WTC11 (cell line): ENCODE measurements around the gene C19orf53. TPM values are rescaled to one million over a fixed set of nuclear protein-coding genes. Genes with fewer than 3 reads are reported as not detected.

Source experiments
- ATAC-seq: fragments of 200-7000 bp; cut with Tn5 transposase; 2 replicates; pipeline ENCODE4 v1.10.0; 2021; ENCODE audit warnings: mild to moderate bottlenecking, moderate library complexity
- CTCF ChIA-PET: fragments of 300-600 bp; sonication (Branson Sonifier 250); formaldehyde crosslinking; loops from one replicate; lab custom pipeline; 2021; ENCODE audit warnings: antibody characterized with exemption; lab: Charles Lee
- POLR2A ChIA-PET: fragments of 350-600 bp; sonication (Branson Sonifier 250); formaldehyde crosslinking; loops from one replicate; lab custom pipeline; 2021; ENCODE audit warnings: antibody characterized with exemption; lab: Charles Lee
- DNase-seq: peaks from one replicate; pipeline ENCODE4 v3.0.0; 2021; ENCODE audit warnings: low spot score
- H3K27ac Mint-ChIP-seq: 2 replicates; pipeline ENCODE4 v1.8.0; 2021; ENCODE audit warnings: mixed read lengths
- H3K27me3 Mint-ChIP-seq: 2 replicates; pipeline ENCODE4 v1.8.0; 2021; ENCODE audit warnings: low read depth, mild to moderate bottlenecking, moderate library complexity, mixed read lengths
- H3K36me3 Mint-ChIP-seq: 2 replicates; pipeline ENCODE4 v1.8.0; 2021; ENCODE audit warnings: mixed read lengths
- H3K4me1 Mint-ChIP-seq: 2 replicates; pipeline ENCODE4 v1.8.0; 2022; ENCODE audit warnings: mixed read lengths
- H3K4me3 Mint-ChIP-seq: 2 replicates; pipeline ENCODE4 v1.8.0; 2021; ENCODE audit warnings: mild to moderate bottlenecking, moderate library complexity, mixed read lengths
- H3K9me3 Mint-ChIP-seq: 2 replicates; pipeline ENCODE4 v1.8.0; 2021; ENCODE audit warnings: mixed read lengths
- ATF1 ChIP-seq: sonication (generic); formaldehyde crosslinking; IDR thresholded peaks from 2 replicates; pipeline ENCODE4 v1.8.1; 2023; ENCODE audit warnings: mild to moderate bottlenecking, moderate library complexity, missing genetic modification reagents
- ELF4 ChIP-seq: sonication (generic); formaldehyde crosslinking; IDR thresholded peaks from 2 replicates; pipeline ENCODE4 v1.8.1; 2022; ENCODE audit warnings: low read depth, mild to moderate bottlenecking, moderate library complexity, missing genetic modification reagents
- EMX1 ChIP-seq: fragments of 250-450 bp; sonication (Bioruptor Pico); IDR thresholded peaks from 2 replicates; pipeline ENCODE4 v1.8.0; 2021; ENCODE audit warnings: mild to moderate bottlenecking
- ESRRA ChIP-seq: sonication (generic); formaldehyde crosslinking; IDR thresholded peaks from 2 replicates; pipeline ENCODE4 v1.8.1; 2022; ENCODE audit warnings: mild to moderate bottlenecking, missing genetic modification reagents, borderline replicate concordance
- FOXP1 ChIP-seq: sonication (generic); formaldehyde crosslinking; IDR thresholded peaks from 2 replicates; pipeline ENCODE4 v1.8.0; 2022; ENCODE audit warnings: missing genetic modification reagents, mild to moderate bottlenecking, moderate library complexity, borderline replicate concordance
- GTF2I ChIP-seq: fragments of 250-450 bp; sonication (Bioruptor Pico); conservative IDR thresholded peaks from 2 replicates; pipeline ENCODE4 v1.4.0; 2021; ENCODE audit warnings: mild to moderate bottlenecking
- HMGA2 ChIP-seq: fragments of 250-450 bp; sonication (Bioruptor Pico); IDR thresholded peaks from 2 replicates; pipeline ENCODE4 v1.4.0; 2021; ENCODE audit warnings: mild to moderate bottlenecking, moderate library complexity
- NFYB ChIP-seq: sonication (generic); formaldehyde crosslinking; conservative IDR thresholded peaks from 2 replicates; pipeline ENCODE4 v1.8.0; 2022; ENCODE audit warnings: low read depth, missing genetic modification reagents
- RELA ChIP-seq: sonication (generic); formaldehyde crosslinking; IDR thresholded peaks from 2 replicates; pipeline ENCODE4 v1.8.1; 2022; ENCODE audit warnings: missing genetic modification reagents, mild to moderate bottlenecking, borderline replicate concordance
- TP53 ChIP-seq: sonication (generic); formaldehyde crosslinking; IDR thresholded peaks from 2 replicates; pipeline ENCODE4 v1.8.1; 2023; ENCODE audit warnings: mild to moderate bottlenecking, missing genetic modification reagents
- ZNF416 ChIP-seq: fragments of 250-450 bp; sonication (Bioruptor Pico); IDR thresholded peaks from 2 replicates; pipeline ENCODE4 v1.9.0; 2021; ENCODE audit warnings: mild to moderate bottlenecking, inconsistent platforms
- total RNA-seq: library from RNA; stranded (reverse); gene quantifications from 3 replicates; pipeline ENCODE4 v1.2.3, GENCODE V29; 2021
- TF ChIP-seq, protein P1 (sequence below): sonication (generic); formaldehyde crosslinking; IDR thresholded peaks from 2 replicates; pipeline ENCODE4 v1.8.1; 2023; ENCODE audit warnings: mild to moderate bottlenecking, missing genetic modification reagents, moderate library complexity
- TF ChIP-seq, protein P2 (sequence below): sonication (generic); formaldehyde crosslinking; conservative IDR thresholded peaks from 2 replicates; pipeline ENCODE4 v1.8.1; 2023; ENCODE audit warnings: mild to moderate bottlenecking, low read depth, missing genetic modification reagents, moderate library complexity
- TF ChIP-seq, protein P3 (sequence below): sonication (generic); formaldehyde crosslinking; IDR thresholded peaks from 2 replicates; pipeline ENCODE4 v1.8.0; 2022; ENCODE audit warnings: mild to moderate bottlenecking, missing genetic modification reagents
- TF ChIP-seq, protein P4 (sequence below): sonication (generic); formaldehyde crosslinking; IDR thresholded peaks from 2 replicates; pipeline ENCODE4 v1.8.0; 2022; ENCODE audit warnings: missing genetic modification reagents
- TF ChIP-seq, protein P5 (sequence below): sonication (generic); formaldehyde crosslinking; IDR thresholded peaks from 2 replicates; pipeline ENCODE4 v1.8.1; 2023; ENCODE audit warnings: mild to moderate bottlenecking, moderate library complexity, missing genetic modification reagents
- TF ChIP-seq, protein P6 (sequence below): sonication (generic); formaldehyde crosslinking; IDR thresholded peaks from 2 replicates; pipeline ENCODE4 v1.8.1; 2022; ENCODE audit warnings: missing genetic modification reagents, borderline replicate concordance

The C19orf53 gene
- total RNA-seq, 1 experiment from 2014 or later: 102 TPM

DNA sequence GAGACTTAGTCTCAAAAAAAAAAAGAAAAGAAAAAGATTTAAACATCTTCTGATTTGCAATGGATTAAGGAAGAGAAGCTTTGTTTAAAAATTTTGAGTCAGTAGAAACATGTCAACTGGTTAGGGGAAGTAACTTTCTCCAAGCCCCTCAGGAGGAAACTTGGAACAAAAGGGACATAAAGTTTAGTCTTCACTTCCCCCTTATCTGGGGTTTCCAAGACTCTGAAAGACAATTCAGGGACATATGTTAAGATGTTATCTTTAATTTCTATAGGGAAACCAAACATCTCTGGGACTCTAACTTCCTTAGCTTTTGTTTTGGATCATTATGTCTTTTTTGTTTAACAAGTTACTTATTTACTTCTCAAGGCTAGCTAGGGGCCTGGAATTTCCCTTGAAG is 30.1 kb upstream of the C19orf53 start:
- TF ChIP-seq, protein P1, sequence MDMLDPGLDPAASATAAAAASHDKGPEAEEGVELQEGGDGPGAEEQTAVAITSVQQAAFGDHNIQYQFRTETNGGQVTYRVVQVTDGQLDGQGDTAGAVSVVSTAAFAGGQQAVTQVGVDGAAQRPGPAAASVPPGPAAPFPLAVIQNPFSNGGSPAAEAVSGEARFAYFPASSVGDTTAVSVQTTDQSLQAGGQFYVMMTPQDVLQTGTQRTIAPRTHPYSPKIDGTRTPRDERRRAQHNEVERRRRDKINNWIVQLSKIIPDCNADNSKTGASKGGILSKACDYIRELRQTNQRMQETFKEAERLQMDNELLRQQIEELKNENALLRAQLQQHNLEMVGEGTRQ (CRISPR knock-in tag): no peak
- TF ChIP-seq GTF2I (CRISPR knock-in tag): no peak
- TF ChIP-seq EMX1: no peak
- no peak for TF ChIP-seq FOXP1 (CRISPR knock-in tag)
- no peak for TF ChIP-seq ELF4 (CRISPR knock-in tag)
- TF ChIP-seq, protein P2, sequence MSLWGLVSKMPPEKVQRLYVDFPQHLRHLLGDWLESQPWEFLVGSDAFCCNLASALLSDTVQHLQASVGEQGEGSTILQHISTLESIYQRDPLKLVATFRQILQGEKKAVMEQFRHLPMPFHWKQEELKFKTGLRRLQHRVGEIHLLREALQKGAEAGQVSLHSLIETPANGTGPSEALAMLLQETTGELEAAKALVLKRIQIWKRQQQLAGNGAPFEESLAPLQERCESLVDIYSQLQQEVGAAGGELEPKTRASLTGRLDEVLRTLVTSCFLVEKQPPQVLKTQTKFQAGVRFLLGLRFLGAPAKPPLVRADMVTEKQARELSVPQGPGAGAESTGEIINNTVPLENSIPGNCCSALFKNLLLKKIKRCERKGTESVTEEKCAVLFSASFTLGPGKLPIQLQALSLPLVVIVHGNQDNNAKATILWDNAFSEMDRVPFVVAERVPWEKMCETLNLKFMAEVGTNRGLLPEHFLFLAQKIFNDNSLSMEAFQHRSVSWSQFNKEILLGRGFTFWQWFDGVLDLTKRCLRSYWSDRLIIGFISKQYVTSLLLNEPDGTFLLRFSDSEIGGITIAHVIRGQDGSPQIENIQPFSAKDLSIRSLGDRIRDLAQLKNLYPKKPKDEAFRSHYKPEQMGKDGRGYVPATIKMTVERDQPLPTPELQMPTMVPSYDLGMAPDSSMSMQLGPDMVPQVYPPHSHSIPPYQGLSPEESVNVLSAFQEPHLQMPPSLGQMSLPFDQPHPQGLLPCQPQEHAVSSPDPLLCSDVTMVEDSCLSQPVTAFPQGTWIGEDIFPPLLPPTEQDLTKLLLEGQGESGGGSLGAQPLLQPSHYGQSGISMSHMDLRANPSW (CRISPR knock-in tag): no peak
- TF ChIP-seq, protein P3, sequence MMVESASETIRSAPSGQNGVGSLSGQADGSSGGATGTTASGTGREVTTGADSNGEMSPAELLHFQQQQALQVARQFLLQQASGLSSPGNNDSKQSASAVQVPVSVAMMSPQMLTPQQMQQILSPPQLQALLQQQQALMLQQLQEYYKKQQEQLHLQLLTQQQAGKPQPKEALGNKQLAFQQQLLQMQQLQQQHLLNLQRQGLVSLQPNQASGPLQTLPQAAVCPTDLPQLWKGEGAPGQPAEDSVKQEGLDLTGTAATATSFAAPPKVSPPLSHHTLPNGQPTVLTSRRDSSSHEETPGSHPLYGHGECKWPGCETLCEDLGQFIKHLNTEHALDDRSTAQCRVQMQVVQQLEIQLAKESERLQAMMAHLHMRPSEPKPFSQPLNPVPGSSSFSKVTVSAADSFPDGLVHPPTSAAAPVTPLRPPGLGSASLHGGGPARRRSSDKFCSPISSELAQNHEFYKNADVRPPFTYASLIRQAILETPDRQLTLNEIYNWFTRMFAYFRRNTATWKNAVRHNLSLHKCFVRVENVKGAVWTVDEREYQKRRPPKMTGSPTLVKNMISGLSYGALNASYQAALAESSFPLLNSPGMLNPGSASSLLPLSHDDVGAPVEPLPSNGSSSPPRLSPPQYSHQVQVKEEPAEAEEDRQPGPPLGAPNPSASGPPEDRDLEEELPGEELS (CRISPR knock-in tag): no peak
- TF ChIP-seq, protein P4, sequence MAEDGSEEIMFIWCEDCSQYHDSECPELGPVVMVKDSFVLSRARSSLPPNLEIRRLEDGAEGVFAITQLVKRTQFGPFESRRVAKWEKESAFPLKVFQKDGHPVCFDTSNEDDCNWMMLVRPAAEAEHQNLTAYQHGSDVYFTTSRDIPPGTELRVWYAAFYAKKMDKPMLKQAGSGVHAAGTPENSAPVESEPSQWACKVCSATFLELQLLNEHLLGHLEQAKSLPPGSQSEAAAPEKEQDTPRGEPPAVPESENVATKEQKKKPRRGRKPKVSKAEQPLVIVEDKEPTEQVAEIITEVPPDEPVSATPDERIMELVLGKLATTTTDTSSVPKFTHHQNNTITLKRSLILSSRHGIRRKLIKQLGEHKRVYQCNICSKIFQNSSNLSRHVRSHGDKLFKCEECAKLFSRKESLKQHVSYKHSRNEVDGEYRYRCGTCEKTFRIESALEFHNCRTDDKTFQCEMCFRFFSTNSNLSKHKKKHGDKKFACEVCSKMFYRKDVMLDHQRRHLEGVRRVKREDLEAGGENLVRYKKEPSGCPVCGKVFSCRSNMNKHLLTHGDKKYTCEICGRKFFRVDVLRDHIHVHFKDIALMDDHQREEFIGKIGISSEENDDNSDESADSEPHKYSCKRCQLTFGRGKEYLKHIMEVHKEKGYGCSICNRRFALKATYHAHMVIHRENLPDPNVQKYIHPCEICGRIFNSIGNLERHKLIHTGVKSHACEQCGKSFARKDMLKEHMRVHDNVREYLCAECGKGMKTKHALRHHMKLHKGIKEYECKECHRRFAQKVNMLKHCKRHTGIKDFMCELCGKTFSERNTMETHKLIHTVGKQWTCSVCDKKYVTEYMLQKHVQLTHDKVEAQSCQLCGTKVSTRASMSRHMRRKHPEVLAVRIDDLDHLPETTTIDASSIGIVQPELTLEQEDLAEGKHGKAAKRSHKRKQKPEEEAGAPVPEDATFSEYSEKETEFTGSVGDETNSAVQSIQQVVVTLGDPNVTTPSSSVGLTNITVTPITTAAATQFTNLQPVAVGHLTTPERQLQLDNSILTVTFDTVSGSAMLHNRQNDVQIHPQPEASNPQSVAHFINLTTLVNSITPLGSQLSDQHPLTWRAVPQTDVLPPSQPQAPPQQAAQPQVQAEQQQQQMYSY: no peak
- no peak for TF ChIP-seq HMGA2 (CRISPR knock-in tag)
- TF ChIP-seq, protein P5, sequence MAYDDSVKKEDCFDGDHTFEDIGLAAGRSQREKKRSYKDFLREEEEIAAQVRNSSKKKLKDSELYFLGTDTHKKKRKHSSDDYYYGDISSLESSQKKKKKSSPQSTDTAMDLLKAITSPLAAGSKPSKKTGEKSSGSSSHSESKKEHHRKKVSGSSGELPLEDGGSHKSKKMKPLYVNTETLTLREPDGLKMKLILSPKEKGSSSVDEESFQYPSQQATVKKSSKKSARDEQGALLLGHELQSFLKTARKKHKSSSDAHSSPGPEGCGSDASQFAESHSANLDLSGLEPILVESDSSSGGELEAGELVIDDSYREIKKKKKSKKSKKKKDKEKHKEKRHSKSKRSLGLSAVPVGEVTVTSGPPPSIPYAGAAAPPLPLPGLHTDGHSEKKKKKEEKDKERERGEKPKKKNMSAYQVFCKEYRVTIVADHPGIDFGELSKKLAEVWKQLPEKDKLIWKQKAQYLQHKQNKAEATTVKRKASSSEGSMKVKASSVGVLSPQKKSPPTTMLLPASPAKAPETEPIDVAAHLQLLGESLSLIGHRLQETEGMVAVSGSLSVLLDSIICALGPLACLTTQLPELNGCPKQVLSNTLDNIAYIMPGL (CRISPR knock-in tag): no peak
- TF ChIP-seq, protein P6, sequence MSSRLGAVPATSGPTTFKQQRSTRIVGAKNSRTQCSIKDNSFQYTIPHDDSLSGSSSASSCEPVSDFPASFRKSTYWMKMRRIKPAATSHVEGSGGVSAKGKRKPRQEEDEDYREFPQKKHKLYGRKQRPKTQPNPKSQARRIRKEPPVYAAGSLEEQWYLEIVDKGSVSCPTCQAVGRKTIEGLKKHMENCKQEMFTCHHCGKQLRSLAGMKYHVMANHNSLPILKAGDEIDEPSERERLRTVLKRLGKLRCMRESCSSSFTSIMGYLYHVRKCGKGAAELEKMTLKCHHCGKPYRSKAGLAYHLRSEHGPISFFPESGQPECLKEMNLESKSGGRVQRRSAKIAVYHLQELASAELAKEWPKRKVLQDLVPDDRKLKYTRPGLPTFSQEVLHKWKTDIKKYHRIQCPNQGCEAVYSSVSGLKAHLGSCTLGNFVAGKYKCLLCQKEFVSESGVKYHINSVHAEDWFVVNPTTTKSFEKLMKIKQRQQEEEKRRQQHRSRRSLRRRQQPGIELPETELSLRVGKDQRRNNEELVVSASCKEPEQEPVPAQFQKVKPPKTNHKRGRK (CRISPR knock-in tag): no peak
- TF ChIP-seq TP53 (CRISPR knock-in tag): no peak
- TF ChIP-seq ESRRA (CRISPR knock-in tag): no peak
- no peak for TF ChIP-seq ZNF416 (CRISPR knock-in tag)
- no peak for TF ChIP-seq ATF1 (CRISPR knock-in tag)
- no peak for TF ChIP-seq RELA
- no peak for TF ChIP-seq NFYB (CRISPR knock-in tag)
- Mint-ChIP-seq H3K9me3 (peaks cover 11% of the 10 kb centered on the region), H3K27ac (no peak overlapping the region), H3K27me3 (no peaks in the 10 kb centered on the region; the same call in 1 of the 2 replicates), H3K36me3 (peaks cover 9% of the 10 kb centered on the region), H3K4me1 (peaks cover 16% of the 10 kb centered on the region), H3K4me3 (no peak overlapping the region)
- DNase-seq: no peak
- CTCF ChIA-PET: interaction anchor here (0.9 kb wide), 1 partner anchor 23 kb away, joined by 3 read pairs; no protein-coding TSS in a partner anchor
- no peak for ATAC-seq
- POLR2A ChIA-PET: no interaction called here
